A204.1 (cell line): Measurements from ENCODE around the gene CCDC88C.

Source experiments
- FAIRE-seq: peaks from 2 replicates; lab custom pipeline; 2012; peaks lifted over from hg19 to GRCh38; lab: Jason Lieb, UNC

The CCDC88C gene

DNA sequence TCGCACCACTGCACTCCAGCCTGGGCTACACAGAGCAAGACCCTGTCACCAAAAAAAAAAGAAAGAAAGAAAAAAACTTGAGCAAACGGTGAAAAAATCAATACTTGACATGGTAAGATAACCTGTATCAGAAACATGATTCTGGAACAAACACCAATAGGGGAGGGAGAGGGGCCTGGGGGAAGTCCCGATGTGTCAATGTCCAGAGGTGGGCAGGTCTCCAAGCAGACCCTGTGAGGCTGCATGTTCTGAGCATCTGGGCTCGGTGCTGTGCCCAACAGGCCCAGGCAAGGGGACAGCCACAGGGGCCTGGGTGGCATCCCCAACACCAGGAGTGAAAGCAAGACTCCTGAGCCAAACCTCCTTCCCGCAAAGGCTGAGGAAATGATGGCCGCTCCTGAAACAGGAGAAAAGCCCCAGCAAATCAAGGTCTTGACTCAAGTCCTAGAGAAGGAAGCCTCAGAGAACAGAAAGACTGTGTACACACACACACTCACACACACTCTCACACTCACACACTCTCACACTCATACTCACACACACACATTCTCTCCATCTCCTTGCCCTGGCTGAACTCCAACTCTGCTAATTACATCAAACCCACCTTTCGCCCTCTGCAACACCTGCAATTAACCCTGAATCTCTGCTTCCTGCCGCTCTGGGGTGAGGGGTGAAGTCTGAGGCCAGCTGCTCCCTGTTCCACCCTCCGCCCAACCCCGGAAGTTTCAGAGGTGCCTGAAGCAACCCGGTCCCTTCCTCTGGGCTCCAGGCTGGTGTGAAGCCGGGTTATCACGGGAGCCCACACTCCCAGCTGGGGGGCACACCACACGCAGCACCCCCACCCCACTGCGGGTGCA is 20.4 kb downstream of the CCDC88C start:
- FAIRE-seq = no peak

DNA sequence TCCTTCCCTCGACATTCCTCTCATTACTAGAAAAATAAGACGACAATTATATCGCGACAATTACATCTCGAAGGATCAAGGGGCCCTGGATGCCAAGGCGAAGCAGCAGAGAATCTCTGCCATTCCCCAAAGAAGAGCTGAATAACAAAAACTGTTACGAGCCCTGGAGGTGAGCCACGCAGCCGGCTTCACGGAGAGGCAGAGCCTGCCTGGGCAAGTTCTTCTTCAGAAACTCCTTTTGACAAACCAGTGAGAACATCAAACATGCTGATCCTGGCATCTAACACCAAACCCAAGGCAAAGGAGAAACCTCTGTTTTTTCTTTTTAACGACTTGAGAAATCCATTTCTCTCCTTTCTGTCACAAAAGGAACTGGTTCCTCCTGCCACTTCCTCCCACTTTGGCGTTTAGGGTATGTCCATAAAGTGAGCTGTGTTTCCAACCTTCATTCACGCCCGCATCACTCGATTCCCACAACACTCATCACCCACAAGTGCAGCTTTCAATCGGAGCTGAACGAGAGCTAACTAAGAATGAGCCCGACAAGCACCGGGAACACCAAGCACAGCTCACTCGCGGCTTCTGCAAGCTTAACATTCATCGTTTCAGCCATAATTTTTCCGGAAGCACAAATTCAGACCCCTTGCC is 21.5 kb downstream of the CCDC88C start:
- no peak for FAIRE-seq

DNA sequence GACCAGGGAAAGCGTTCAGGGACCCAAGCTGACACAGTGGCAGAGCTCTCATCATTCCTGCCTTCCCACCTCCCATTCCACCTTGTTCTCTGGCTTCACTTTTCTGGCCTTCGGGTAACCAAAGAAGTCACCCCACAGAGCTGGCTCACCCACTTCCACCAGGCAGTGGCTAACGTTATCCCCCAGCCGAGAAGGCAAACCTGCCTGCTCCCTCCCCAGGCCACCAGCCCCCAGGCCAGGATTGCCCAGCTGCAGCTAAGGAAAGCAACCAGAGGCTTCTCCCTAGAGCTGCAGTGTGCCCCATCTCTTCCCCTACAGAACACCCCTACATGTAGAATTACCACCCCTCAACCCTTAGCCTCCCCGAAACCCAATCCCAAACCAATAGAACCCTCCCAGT is 22.2 kb downstream of the CCDC88C start:
- no peak for FAIRE-seq

DNA sequence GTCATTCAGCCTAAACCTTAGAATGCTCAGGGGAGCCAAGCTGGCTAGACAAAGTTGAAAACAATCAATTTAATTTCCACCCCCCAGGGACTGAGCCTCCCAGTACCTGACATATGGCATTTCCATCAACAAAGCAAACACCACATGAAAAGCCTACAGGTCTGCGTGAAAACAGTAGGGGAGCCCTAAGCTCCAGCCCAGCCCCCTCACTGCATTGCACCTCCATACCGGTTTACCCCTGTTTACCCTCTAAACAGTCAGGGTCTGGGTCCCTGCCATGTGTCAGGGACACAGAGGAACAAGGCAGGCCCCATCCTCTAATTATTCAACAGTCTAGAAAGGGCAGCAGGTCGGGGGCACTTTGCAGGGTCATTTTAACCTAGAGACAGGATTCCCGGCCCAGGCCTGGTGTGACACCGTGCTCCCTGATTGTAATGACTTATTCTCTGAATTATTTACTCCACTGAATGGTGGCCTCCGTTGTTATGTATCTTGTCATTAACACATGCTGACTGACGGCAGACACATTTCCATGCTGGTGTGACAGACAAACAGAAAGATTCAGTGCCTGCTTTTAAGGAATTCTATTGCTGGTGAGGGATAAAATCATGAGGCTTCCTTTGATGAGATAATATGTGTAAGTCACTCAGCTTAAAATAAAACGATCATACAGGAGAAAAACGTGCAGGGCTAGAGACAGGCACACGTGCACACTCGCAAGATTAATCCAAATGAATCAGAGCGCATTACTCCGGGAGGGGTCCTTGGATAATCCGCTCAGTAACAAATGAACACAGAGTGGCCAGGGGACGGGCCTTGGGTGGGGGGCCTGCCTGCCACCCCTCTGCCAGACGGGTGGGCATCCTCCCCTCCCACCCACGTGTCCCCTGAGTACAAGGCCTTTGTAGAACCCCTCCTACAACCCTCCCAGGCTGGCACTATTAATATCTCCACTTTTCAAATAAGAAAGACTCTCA is 23.2 kb downstream of the CCDC88C start:
- no peak for FAIRE-seq

DNA sequence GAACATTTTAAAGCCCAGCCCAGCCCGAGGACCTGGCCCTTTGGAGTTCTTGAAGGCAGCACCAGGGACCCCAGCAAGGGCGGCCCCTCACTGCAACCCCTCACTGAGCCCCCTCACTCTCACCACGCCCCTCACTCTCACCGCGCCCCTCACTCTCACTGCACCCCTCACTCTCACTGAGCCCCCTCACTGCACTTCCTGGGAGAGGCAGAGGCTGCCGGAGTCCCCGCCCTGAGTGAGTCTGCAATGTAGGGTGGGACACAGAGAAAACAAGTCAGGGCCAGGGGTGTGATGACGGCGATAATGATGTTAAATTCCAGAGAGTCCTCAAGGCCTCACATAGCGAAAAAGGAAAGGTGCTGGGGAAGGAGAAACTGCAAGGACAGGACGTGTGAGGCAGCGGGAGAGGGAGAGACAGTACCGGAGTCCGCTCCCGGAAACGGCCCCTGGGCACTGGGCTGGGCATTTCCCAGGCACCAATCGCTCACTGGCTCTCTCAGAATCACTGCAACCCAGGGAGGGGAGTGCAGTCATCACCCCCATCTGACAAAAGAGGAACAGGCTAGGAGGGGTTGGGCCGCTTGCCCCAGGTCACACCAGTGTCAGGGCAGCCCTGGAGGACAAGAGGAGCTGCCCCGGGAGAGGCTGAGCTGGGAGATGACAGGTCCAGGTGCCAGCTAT is 24.9 kb downstream of the CCDC88C start:
- no peak for FAIRE-seq

DNA sequence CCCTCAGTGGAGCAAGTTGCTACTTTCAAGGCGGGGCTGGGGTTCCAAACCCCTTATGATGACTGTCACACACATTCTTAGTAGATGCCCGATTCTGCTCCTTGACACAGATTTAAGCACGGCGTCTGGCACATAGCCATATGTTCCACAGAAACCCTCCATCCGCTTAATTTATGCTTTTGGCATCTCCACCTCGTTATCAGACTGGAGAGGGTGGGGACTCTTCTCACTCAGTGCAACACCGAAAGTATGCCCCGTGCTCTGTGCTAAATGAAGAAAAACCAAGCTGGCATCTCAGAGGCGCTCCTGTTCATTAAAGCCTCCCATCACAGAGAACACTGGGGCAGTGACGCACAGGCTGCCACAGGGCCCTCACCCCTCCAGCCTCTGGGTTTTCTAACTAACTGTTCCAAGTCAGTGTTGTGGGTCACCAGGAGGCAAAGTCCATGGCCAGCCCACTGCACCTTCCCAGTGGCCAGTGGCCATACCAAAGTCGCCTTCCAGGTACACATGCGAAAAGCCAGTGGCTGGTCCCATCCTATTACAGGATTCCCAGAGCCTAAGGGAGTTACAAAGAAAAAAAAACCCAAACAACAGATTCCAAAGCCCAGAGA is 27.3 kb downstream of the CCDC88C start:
- no peak for FAIRE-seq

DNA sequence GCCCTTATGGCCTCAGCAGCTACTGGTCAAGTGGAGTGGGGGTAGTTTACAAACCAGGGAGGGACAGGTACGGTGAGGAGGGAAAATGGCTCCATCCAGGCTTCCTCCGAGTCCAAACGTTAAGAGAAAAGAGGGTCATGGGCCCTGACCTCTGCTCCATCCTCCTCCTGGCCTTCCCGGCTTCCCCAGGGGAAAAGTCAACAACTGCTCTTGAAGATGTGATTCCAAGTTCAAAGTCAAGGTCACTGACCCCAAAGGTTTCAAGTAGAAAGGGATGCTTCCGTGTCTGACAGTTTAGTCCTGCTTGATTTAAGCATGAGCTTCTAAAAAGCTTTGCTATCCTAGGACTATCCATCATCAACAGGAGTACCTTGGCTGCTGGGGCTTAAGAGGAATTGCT is 28.5 kb downstream of the CCDC88C start:
- no peak for FAIRE-seq

DNA sequence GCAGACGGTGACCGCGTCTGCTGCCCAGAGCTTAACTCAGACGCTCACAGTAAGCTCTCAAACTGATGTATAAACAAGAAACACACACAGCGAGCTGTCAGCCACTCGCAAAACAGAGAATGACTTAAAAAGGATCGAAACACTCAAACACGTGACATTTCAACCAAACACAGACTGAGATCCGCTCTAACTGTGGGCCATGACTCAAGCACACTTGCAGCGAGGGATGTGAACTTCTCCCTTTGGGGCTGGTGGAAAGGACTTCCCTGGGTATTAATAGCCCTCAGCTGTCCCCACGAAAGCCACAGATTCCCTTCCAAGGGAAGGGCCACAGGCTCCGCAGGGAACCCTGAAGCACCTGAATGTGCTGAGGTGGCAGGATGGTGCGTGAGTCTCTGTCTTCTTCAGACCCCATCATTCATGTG is 29.1 kb downstream of the CCDC88C start:
- FAIRE-seq = no peak

DNA sequence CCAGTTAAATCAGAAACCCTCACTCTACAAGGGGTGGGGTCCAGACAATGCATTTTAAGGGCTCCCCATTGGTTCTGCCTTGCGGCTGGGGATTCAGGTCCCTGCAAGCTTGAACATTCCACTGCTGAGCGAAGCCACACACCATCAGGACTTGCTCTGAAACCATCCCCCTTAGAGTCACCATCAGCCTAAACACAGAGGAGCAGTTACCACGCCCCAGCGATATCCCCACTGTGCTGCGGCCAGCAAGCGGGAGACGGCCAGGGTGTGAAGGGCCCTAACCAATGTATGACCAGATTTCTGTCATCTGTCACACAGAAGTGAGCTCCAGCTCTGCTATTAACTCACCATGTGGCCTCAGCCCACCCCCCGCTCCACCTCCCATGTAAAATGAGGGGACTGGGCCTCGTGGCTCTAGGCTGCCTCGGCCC is 29.7 kb downstream of the CCDC88C start:
- no peak for FAIRE-seq

DNA sequence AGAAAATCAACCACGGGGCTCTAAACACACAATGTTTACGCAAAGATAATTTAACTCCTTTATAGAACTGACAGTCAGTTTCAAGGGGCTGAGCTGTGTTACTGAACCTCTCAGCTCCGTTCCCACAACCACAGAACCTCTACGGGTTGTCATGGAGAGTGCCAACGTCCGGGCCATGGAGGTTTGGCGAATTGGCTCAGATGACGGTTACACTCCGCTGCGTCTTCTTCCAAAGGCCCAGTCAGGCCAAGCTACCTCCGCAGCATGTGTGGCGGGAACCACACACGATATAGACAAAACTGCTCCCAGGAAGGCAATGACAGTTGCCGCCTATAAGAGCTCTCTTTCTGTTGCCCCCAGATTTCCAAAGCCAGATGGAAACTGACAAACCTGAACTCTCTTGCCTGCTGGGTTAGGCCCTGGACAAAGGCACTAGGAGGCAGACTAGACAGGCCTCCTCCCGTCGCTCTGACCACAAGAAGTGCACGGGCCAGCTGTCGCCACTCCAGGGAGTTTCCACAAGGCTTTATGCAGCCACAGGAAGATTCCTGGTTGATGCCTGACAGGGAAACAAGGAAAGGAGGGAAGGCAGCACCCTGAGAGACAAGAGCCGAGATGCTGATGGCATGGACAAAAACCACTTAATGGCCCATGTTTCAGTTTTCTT is 30.3 kb downstream of the CCDC88C start:
- FAIRE-seq = no peak

DNA sequence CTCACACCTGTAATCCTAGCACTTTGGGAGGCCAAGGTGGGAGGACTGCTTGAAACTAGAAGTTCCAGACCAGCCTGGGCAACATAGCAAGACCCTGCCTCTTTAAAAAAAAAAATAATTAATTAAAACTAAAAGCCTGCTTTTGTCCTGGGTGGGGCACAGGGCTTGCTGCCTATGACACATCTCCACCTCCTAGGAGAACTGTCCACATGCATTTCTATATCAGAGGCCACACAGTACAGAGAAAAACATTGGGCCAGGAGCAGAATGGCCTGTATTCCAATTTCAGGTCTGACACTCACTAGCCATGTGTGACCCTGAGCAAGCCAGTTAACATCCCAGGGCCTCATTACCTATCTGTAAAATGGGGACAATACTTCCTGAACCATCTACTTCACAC is 31.9 kb downstream of the CCDC88C start:
- no peak for FAIRE-seq

DNA sequence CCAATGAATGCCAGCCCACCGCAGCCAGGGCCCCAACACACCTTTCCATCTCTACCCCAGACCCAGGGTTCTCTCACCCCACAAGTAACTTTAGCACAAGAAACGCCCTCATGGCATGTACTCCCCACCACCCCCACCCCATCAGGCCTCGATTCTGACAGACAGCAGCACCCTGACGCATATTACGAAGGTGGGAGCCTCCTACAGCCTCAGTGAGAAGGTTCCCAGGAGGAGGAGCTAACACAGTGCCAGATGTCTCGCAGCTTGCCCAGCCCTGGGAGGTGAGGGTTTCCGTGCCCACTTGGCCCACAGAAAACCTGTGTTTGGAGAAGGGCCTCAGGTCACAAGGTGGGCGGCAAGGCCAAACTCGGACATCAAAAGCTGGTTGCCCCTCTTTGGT is 32.4 kb downstream of the CCDC88C start:
- no peak for FAIRE-seq

DNA sequence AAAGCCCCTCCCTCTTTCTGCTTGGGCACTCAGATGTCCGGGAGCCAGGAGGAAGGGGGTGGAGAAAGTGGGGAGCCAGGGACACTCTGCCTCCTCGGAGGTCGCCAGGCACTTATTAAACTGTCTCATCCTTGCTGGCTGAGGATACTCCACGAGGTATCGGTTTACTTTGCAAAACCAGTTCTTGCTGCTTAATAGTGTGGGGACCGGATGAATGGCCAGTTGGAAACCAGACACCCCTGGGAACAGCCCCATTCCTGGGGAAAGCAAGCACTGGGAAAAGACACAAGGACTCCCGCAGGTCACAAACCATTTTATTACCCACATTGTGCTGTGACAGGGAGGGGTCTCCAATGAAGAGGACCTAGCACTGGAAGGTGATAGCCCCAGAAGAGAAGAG is 34.2 kb downstream of the CCDC88C start:
- no peak for FAIRE-seq

DNA sequence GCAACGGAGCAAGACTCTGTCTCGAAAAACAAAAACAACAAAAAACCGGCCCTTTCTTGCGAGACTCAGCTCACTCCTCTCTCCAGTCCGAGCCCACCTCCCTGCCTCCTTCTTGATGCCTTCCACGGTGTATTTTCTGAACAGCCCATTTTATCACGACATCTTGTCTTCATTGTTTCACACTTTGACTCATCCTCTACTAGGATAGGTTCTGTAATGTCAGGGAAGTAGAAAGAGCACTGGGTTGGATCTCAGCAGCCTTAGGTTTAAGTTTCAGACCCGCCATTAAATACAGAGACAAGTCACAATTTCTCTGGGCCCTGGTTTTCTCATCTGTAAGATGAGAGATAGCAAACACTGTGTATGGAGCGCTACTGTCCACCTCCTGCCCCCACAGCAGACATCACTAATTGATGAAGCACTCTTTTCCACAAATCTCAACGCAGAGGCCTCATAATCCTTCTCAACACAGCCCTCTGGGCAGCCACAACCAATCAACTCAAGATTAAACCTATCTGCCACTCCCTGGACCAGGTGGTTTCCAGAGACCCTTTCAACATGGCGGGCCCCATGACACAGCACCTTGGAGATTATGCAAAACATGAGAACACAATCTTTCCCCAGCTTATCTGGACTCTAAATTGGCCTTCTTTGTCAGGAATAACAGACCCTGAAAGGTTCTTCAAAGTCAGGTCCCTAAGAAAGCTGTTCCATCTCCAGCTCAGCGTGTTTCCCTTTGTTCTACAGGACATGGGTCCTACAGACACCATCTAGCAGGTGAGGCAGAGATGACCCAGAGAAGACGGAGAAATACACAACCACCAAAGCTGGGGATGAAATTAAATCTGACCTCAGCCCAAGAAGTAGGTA is 35.6 kb downstream of the CCDC88C start:
- FAIRE-seq = no peak

DNA sequence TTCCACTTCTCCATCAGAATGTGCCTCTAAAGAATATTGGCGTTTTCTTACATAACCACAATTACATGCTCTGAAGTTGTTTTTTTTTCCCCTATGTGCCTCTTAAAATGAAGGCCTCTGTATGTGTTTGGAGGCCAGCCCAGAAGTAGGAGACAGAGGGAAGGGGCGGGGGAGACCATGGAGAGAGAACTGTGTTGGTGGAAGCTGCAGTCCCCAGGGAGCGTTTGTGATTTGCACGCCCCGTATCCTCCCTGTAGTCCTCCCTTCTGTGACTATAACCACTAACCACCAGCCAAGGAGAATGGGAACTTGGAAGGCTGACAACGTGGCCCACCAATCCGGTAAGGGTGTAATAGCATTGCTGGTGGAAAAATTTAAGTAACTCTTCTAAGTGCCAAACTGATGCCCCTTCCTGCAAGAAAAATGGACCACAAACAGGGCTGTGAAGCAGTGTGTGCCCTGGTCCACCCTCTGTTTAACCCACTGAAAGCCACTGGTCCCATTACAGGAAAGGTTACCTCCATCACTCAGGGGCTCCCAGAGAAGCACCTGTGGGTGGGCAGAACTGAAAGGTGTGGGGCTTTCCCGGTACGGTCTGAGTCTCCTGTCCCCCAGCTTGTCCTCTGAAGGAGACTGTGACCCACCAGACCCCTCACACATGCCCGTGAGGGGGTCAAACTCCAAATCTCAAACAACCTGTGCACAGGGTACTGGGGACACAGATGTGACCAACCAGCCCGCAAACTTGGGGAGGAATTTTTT is 36.8 kb downstream of the CCDC88C start:
- no peak for FAIRE-seq

DNA sequence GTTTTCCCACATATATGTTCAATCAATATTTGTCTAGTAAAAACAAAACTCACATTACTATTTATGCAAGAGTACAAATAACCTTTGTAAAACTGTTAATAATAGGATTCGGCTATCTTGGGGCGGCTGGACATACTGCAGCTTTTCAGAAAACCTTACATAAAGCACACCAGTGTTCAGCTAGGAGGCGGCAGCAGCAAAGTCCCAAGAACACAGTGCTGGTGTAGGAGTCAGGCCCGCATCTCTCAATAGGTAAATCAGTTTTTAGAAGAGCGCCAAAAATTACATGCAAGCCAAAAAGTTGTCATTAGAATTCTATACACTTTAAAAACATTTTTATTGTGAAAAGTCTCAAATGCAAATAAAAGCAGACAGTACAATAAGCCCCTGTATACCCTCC is 37.5 kb downstream of the CCDC88C start:
- no peak for FAIRE-seq

DNA sequence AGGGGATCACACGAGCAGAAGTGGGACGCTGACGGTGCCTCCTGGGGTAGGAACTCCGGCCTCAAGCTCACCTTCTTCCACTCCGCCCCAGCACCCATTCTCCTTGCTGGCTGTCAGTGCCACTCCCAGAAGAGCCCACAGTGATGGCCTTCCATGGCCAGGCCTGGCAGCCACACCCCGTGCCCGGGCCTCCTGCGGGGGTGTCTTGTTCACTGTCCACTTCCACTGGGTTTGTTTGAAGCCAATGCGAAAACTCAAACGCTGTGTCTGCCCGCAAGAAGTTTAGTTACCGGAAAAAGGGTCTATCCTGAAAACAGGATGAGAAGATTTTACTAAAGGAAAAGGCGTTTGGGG is 38.1 kb downstream of the CCDC88C start:
- no peak for FAIRE-seq

DNA sequence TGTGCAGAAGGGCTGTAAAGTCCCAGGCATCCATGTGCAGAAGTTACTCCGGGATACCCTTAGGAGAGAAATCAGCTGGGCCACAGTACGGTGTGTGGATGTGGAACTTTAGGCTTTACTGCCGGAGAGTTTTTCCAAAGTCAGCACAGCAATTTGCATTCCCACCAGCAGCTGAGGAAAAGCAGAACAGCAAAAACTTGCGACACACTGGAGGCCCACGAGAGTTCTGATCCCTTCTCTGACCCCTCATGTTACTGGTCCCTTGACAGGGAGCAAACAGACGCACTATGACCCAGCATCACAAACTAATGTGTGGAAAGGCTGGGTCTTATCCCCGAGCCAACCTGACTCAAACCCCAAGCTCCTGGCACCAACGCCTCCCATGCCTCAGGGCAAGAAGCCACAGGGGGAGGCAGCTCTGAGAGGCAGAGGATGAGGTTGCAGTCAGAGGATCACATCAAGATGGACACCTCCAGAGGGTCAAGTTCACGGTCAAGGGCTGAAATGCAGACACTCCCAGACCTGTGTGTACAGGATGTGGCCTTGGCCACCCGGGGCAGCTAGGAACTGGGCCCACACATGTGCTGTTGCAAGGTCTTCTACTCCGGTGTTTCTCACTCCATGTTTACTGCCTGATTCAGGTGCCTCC is 38.6 kb downstream of the CCDC88C start:
- no peak for FAIRE-seq
